Measurements from ENCODE around the gene SUCNR1. TPM values are rescaled to one million over a fixed set of nuclear protein-coding genes. Genes with fewer than 3 reads are reported as not detected.

SUCNR1 gene, protein sequence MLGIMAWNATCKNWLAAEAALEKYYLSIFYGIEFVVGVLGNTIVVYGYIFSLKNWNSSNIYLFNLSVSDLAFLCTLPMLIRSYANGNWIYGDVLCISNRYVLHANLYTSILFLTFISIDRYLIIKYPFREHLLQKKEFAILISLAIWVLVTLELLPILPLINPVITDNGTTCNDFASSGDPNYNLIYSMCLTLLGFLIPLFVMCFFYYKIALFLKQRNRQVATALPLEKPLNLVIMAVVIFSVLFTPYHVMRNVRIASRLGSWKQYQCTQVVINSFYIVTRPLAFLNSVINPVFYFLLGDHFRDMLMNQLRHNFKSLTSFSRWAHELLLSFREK
- total RNA-seq = not detected in 2 replicates
- long read RNA-seq = 0 reads

- Mint-ChIP-seq H3K36me3 (ENCODE audit: unreplicated experiment) (no peaks in the 10 kb centered on the region), H3K27ac (ENCODE audit: unreplicated experiment) (no peak within 1 kb of the TSS), H3K27me3 (ENCODE audit: unreplicated experiment) (no peaks in the 10 kb centered on the region), H3K4me1 (ENCODE audit: unreplicated experiment) (peaks cover 5% of the 10 kb centered on the region), H3K4me3 (ENCODE audit: unreplicated experiment) (no peak within 1 kb of the TSS), H3K9me3 (ENCODE audit: unreplicated experiment) (no peaks in the 10 kb centered on the region)
- DNase-seq (ENCODE audit: extremely low spot score, unreplicated experiment) = no peak
- TF ChIP-seq, protein P1, sequence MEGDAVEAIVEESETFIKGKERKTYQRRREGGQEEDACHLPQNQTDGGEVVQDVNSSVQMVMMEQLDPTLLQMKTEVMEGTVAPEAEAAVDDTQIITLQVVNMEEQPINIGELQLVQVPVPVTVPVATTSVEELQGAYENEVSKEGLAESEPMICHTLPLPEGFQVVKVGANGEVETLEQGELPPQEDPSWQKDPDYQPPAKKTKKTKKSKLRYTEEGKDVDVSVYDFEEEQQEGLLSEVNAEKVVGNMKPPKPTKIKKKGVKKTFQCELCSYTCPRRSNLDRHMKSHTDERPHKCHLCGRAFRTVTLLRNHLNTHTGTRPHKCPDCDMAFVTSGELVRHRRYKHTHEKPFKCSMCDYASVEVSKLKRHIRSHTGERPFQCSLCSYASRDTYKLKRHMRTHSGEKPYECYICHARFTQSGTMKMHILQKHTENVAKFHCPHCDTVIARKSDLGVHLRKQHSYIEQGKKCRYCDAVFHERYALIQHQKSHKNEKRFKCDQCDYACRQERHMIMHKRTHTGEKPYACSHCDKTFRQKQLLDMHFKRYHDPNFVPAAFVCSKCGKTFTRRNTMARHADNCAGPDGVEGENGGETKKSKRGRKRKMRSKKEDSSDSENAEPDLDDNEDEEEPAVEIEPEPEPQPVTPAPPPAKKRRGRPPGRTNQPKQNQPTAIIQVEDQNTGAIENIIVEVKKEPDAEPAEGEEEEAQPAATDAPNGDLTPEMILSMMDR (IDR thresholded peaks at IDR 0.05) = no peak
Observed at GRCh38 chr3:151873398-151873797, at the start of gene SUCNR1. Gene SUCNR1, plus strand, starts transcription at chr3:151873643. Its CDS starts 6,250 bp downstream, at chr3:151879893.

DNA sequence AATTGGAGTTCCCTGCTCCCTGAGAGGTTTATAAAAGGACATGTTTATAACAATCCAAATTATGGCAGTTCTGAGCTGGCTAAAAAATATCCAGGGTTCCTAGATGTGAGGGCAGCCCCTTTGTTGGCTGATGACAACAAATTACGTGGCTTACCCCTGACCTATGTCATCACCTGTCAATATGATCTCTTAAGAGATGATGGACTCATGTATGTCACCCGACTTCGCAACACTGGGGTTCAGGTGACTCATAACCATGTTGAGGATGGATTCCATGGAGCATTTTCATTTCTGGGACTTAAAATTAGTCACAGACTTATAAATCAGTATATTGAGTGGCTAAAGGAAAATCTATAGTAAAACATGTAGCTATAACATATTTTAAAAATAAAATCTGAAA lies 45.6 kb upstream of the SUCNR1 start:
- no peak overlapping the region for H3K4me3 Mint-ChIP-seq (ENCODE audit: unreplicated experiment)
- DNase-seq (ENCODE audit: extremely low spot score, unreplicated experiment) = no peak

DNA sequence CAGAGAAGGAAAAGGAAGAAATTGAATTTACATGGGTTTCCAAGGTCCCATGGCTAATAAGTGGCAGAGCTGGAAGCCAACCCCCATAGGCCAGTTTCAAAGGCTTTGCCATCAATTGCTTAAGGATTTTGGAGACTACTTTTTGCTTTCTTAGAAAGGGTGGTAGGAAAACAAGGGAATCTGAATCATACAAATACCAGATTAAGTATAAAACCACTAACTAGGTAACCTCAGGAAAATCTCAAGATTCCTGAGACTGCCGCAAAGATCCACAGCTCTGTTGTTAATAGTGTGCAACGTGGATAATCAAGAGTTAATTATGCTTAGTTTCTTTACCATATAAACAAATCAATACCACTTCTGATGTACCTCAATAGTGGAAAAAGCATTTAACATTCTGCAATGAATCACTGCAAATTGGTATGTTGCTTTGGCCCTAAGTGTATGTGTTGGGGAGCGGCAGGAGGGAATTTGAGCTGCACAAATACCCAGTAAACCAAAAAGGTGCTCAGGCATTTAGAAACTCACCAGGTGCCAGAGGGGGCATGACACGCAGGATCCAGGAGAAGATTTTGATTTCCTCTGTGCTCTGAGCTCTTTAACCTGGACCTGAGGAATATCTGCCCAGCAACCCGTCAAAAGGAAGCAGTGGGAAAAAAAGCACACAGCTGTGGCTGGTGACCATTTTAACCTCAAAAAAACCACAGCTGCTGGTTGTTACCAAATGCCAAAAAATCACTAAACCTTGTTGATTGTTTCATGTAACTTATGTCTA lies 37.5 kb upstream of the SUCNR1 start:
- Mint-ChIP-seq H3K36me3 (ENCODE audit: unreplicated experiment) (no peaks in the 10 kb centered on the region), H3K4me3 (ENCODE audit: unreplicated experiment) (no peak overlapping the region)
- DNase-seq (ENCODE audit: extremely low spot score, unreplicated experiment) = no peak

More for the DNA sequence above, 45.6 kb upstream of the SUCNR1 start:
- H3K27me3 Mint-ChIP-seq (ENCODE audit: unreplicated experiment) = no peaks in the 10 kb centered on the region
- no peaks in the 10 kb centered on the region for H3K36me3 Mint-ChIP-seq (ENCODE audit: unreplicated experiment)
- no peaks in the 10 kb centered on the region for H3K4me1 Mint-ChIP-seq (ENCODE audit: unreplicated experiment)
- TF ChIP-seq, protein P1 (IDR thresholded peaks at IDR 0.05) = no peak
- peaks cover 19% of the 10 kb centered on the region for H3K9me3 Mint-ChIP-seq (ENCODE audit: unreplicated experiment)
- H3K27ac Mint-ChIP-seq (ENCODE audit: unreplicated experiment) = no peak overlapping the region

DNA sequence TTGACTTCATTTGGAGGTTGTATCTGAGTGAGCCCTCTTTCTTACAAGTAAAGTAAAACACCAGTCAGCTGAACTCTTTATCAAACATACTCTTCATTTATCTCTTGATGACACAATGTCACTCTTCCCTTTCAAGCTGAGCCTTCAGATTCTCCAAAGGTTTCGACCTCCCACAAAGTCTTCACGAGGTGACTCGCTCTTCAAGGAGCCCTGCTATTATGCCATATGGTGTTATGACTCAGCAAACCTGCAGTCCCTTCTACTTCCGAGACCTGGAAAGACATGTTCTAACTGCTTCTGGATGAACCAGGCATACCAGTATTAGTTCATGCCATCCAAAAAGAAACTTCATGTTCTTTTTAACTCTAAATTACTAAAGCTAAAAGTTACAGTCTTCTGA lies 36.4 kb upstream of the SUCNR1 start:
- H3K27ac Mint-ChIP-seq (ENCODE audit: unreplicated experiment) = peak overlapping the region; percentile 17
- TF ChIP-seq, protein P1 (IDR thresholded peaks at IDR 0.05) = no peak
- no peak for DNase-seq (ENCODE audit: extremely low spot score, unreplicated experiment)
- no peak overlapping the region for H3K4me3 Mint-ChIP-seq (ENCODE audit: unreplicated experiment)
- H3K27me3 Mint-ChIP-seq (ENCODE audit: unreplicated experiment) = no peaks in the 10 kb centered on the region
- H3K36me3 Mint-ChIP-seq (ENCODE audit: unreplicated experiment) = no peaks in the 10 kb centered on the region
- H3K4me1 Mint-ChIP-seq (ENCODE audit: unreplicated experiment) = peaks cover 18% of the 10 kb centered on the region
- H3K9me3 Mint-ChIP-seq (ENCODE audit: unreplicated experiment) = no peaks in the 10 kb centered on the region

More for the DNA sequence above, 37.5 kb upstream of the SUCNR1 start:
- Mint-ChIP-seq H3K4me1 (ENCODE audit: unreplicated experiment) (peaks cover 11% of the 10 kb centered on the region), H3K27me3 (ENCODE audit: unreplicated experiment) (no peaks in the 10 kb centered on the region), H3K9me3 (ENCODE audit: unreplicated experiment) (peaks cover under 1% of the 10 kb centered on the region), H3K27ac (ENCODE audit: unreplicated experiment) (peak overlapping the region; percentile 45)
- TF ChIP-seq, protein P1 (IDR thresholded peaks at IDR 0.05) = no peak
